ENCODE data around the gene MAGI2. TPM values are rescaled to one million over a fixed set of nuclear protein-coding genes. Genes with fewer than 3 reads are reported as not detected.
A peak's percentile ranks its signal among the peaks of the same experiment; 100 is the strongest.
"Not testable (repeated sequence)": the region's sequence is repeated elsewhere in the genome, so short reads cannot be mapped to it uniquely, and the experiment has no call there.

The MAGI2 gene
- total RNA-seq, 1 donor from 2014 or later = 10.7 TPM

DNA sequence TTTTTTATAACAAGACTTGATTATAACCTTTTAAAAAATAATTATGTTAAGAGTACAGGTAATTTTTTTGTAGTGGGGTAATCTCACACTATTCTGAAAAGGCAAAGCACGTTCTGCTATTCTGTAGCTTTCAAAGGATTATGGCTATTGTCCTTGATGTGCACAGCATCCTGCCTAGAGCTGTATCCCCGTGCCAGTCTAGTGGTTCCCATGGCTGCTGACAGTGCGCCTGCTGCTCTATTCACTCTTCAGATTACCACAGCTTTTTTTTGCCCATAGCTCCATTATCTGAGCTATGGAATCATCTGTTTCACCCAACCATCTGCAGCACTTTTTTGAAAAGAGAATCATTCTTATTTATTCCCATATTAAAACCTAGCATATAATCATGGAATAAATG, 931.5 kb downstream of the MAGI2 start:
- H3K4me3 Mint-ChIP-seq (ENCODE audit: unreplicated experiment) = no peak overlapping the region
- H3K27ac Mint-ChIP-seq (ENCODE audit: unreplicated experiment) = no peak overlapping the region
- no peak for DNase-seq (ENCODE audit: extremely low spot score, unreplicated experiment)
- H3K27me3 Mint-ChIP-seq (ENCODE audit: unreplicated experiment) = no peaks in the 10 kb centered on the region
- H3K36me3 Mint-ChIP-seq (ENCODE audit: unreplicated experiment) = no peaks in the 10 kb centered on the region
- TF ChIP-seq, protein P1, sequence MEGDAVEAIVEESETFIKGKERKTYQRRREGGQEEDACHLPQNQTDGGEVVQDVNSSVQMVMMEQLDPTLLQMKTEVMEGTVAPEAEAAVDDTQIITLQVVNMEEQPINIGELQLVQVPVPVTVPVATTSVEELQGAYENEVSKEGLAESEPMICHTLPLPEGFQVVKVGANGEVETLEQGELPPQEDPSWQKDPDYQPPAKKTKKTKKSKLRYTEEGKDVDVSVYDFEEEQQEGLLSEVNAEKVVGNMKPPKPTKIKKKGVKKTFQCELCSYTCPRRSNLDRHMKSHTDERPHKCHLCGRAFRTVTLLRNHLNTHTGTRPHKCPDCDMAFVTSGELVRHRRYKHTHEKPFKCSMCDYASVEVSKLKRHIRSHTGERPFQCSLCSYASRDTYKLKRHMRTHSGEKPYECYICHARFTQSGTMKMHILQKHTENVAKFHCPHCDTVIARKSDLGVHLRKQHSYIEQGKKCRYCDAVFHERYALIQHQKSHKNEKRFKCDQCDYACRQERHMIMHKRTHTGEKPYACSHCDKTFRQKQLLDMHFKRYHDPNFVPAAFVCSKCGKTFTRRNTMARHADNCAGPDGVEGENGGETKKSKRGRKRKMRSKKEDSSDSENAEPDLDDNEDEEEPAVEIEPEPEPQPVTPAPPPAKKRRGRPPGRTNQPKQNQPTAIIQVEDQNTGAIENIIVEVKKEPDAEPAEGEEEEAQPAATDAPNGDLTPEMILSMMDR (IDR thresholded peaks at IDR 0.05) = no peak
- H3K9me3 Mint-ChIP-seq (ENCODE audit: unreplicated experiment) = no peaks in the 10 kb centered on the region
- H3K4me1 Mint-ChIP-seq (ENCODE audit: unreplicated experiment) = no peaks in the 10 kb centered on the region

DNA sequence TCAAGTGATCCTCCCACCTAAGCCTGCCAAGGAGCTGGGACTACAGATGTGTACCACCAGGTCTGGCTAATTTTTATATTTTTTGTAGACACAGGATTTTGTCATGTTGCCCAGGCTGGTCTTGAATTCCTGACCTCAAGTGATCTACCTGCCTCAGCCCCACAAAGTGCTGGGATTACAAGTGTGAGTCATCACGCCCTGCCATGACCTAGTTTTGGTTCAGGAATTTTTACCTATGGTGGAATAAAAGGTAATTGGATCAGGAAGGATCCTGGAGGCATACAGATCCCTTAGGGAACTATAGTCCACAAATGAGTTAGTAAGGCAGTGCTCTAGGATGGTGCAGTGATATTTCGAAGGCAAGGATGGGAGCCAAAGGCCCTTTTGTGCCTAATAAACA, 937.0 kb downstream of the MAGI2 start:
- no peaks in the 10 kb centered on the region for H3K9me3 Mint-ChIP-seq (ENCODE audit: unreplicated experiment)
- H3K27ac Mint-ChIP-seq (ENCODE audit: unreplicated experiment) = no peak overlapping the region
- no peaks in the 10 kb centered on the region for H3K4me1 Mint-ChIP-seq (ENCODE audit: unreplicated experiment)
- no peak for DNase-seq (ENCODE audit: extremely low spot score, unreplicated experiment)
- no peaks in the 10 kb centered on the region for H3K36me3 Mint-ChIP-seq (ENCODE audit: unreplicated experiment)
- no peaks in the 10 kb centered on the region for H3K27me3 Mint-ChIP-seq (ENCODE audit: unreplicated experiment)
- H3K4me3 Mint-ChIP-seq (ENCODE audit: unreplicated experiment) = no peak overlapping the region
- TF ChIP-seq, protein P1 (IDR thresholded peaks at IDR 0.05) = no peak

DNA sequence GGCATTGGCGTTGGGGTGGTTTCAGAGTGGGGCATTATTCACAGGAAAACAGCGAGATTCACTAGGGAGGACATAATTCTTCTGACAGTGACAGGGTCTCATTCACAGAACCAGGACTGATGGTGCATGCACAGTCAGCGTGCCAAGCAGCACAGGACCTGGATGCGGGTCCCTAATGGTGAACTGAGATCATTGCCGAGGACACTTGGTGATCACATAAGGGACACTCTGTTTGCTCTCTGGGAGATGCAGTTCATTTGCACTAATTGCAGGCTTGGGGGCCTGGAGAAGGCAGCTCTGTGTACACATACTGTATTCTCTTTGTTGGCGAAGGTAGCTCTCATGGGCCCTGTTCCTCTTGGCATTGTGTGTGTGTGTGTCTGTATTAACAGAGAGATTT, 938.8 kb downstream of the MAGI2 start:
- Mint-ChIP-seq H3K4me3 (ENCODE audit: unreplicated experiment) (no peak overlapping the region), H3K4me1 (ENCODE audit: unreplicated experiment) (no peaks in the 10 kb centered on the region), H3K9me3 (ENCODE audit: unreplicated experiment) (no peaks in the 10 kb centered on the region), H3K27me3 (ENCODE audit: unreplicated experiment) (peaks cover 4% of the 10 kb centered on the region), H3K27ac (ENCODE audit: unreplicated experiment) (no peak overlapping the region), H3K36me3 (ENCODE audit: unreplicated experiment) (no peaks in the 10 kb centered on the region)
- TF ChIP-seq, protein P1 (IDR thresholded peaks at IDR 0.05) = no peak
- DNase-seq (ENCODE audit: extremely low spot score, unreplicated experiment) = no peak

DNA sequence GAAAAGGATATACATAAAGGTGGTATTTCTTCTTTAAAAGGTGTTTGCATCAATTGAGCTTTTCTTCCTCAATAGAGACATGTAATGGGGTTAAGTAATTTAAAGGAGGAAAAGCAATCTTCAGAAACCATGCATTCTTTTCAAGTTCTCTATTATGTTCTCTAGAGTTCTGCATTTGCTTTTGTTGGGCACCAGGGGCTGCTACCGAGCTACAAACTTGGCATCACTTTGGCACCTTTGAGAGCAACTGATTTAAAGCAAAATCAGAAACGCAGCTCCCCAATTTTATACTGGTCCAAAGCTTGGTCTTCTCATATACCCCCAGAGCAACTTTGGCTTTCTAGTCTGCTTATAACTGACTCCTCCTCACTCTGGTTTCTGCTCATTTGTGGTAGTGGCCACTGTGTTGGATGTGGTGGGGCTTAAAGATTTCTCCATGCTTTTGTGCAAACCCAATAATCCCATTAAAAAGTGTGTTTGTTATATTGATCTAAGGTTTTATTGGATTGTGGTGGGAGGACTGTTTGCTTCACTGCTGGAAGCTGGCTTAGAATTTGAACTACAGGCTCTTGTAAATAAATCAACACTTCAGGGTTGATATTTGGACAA, 942.8 kb downstream of the MAGI2 start:
- no peaks in the 10 kb centered on the region for H3K9me3 Mint-ChIP-seq (ENCODE audit: unreplicated experiment)
- no peak for DNase-seq (ENCODE audit: extremely low spot score, unreplicated experiment)
- H3K36me3 Mint-ChIP-seq (ENCODE audit: unreplicated experiment) = no peaks in the 10 kb centered on the region
- TF ChIP-seq, protein P1 (IDR thresholded peaks at IDR 0.05) = peak; percentile 78
- H3K4me1 Mint-ChIP-seq (ENCODE audit: unreplicated experiment) = no peaks in the 10 kb centered on the region
- peaks cover 17% of the 10 kb centered on the region for H3K27me3 Mint-ChIP-seq (ENCODE audit: unreplicated experiment)
- H3K27ac Mint-ChIP-seq (ENCODE audit: unreplicated experiment) = no peak overlapping the region
- no peak overlapping the region for H3K4me3 Mint-ChIP-seq (ENCODE audit: unreplicated experiment)

DNA sequence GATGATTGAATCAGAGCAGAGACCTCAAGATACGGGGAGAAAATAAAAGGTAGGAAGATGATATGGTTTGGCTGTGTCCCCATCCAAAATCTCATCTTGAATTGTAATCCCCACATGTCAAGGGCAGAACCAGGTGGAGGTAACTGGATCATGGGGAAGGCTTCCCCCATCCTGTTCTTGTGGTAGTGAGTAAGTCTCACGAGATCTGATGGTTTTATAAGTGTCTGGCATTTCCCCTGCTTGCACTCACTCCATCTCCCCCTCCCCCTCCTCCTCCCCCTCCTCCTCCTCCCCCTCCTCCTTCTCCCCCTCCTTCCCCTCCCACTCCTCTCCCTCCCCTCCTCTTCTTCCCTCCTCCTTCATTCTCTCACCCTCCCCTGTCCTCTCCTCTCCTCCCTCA, 950.2 kb downstream of the MAGI2 start:
- H3K4me3 Mint-ChIP-seq (ENCODE audit: unreplicated experiment); DNase-seq (ENCODE audit: extremely low spot score, unreplicated experiment); H3K36me3 Mint-ChIP-seq (ENCODE audit: unreplicated experiment); H3K9me3 Mint-ChIP-seq (ENCODE audit: unreplicated experiment); H3K4me1 Mint-ChIP-seq (ENCODE audit: unreplicated experiment); H3K27ac Mint-ChIP-seq (ENCODE audit: unreplicated experiment): not testable (repeated sequence)
- peaks cover 13% of the 10 kb centered on the region for H3K27me3 Mint-ChIP-seq (ENCODE audit: unreplicated experiment)

DNA sequence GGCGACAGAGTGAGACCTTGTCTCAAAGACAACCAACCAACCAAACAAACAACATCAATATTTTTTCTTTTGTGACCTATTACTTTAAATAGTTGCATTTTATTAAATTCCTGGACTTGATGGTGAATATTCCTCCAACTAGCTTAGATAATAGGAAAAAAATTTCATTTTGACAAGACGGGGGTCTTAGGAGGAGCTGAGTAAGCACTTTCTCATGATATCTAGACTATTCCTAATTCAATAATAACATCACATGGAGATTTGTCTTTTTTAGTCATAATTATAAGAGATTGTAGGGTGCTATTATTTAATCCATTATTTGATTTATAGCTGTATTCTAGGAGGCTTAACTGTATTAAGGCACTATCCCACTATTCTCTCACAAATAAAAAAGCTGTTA, 952.4 kb downstream of the MAGI2 start:
- H3K4me3 Mint-ChIP-seq (ENCODE audit: unreplicated experiment) = no peak overlapping the region
- H3K27me3 Mint-ChIP-seq (ENCODE audit: unreplicated experiment) = peaks cover 10% of the 10 kb centered on the region
- no peaks in the 10 kb centered on the region for H3K36me3 Mint-ChIP-seq (ENCODE audit: unreplicated experiment)
- H3K27ac Mint-ChIP-seq (ENCODE audit: unreplicated experiment) = no peak overlapping the region
- DNase-seq (ENCODE audit: extremely low spot score, unreplicated experiment) = no peak
- no peaks in the 10 kb centered on the region for H3K9me3 Mint-ChIP-seq (ENCODE audit: unreplicated experiment)
- no peaks in the 10 kb centered on the region for H3K4me1 Mint-ChIP-seq (ENCODE audit: unreplicated experiment)
- TF ChIP-seq, protein P1 (IDR thresholded peaks at IDR 0.05) = no peak

All from osteocyte (in vitro differentiated cells).